Kidney epithelial cell (primary cell): ENCODE data around the gene DST. TPM values are rescaled to one million over a fixed set of nuclear protein-coding genes. Genes with fewer than 3 reads are reported as not detected.

Experiments used
- DNase-seq: peaks from one replicate; pipeline ENCODE4 v3.0.0-alpha.2; 2010; ENCODE audit warnings: low read depth
- H3K27me3 ChIP-seq: 2 replicates; pipeline ENCODE4 v1.6.0; 2011; ENCODE audit warnings: low read length; ENCODE audit not compliant: control insufficient read depth, insufficient read depth
- H3K36me3 ChIP-seq: 2 replicates; pipeline ENCODE4 v1.5.1; 2011; ENCODE audit warnings: low read length; ENCODE audit not compliant: control insufficient read depth, insufficient read depth
- H3K4me3 ChIP-seq: 2 replicates; pipeline ENCODE4 v1.5.1; 2011; ENCODE audit warnings: low read depth, mild to moderate bottlenecking, control low read depth, low read length
- CTCF ChIP-seq: IDR thresholded peaks from 2 replicates; pipeline ENCODE4 v1.5.1; 2011; ENCODE audit warnings: mild to moderate bottlenecking, moderate library complexity, low read length, control low read depth, inconsistent platforms; ENCODE audit not compliant: insufficient read depth, poor library complexity, severe bottlenecking
- total RNA-seq: library from RNA; depleted of rRNA; stranded (reverse); fragments of >200 nt; gene quantifications from 2 replicates; pipeline ENCODE4 v1.2.3, GENCODE V29; 2015

DST gene
- total RNA-seq, 1 donor from 2014 or later, result 91.3 TPM

GRCh38 chr6:56684342-56685101, 41.8 kb upstream of the DST start:
- H3K27me3 ChIP-seq, result no peaks in the 10 kb centered on the region
- no peaks in the 10 kb centered on the region for H3K36me3 ChIP-seq
- TF ChIP-seq CTCF, result no peak
- H3K4me3 ChIP-seq, result no peak overlapping the region
- DNase-seq, result no peak

GRCh38 chr6:56683882-56684281, 41.2 kb upstream of the DST start:
- no peaks in the 10 kb centered on the region for H3K36me3 ChIP-seq
- DNase-seq, result peak; percentile 76
- no peak for TF ChIP-seq CTCF
- H3K4me3 ChIP-seq, result no peak overlapping the region
- no peaks in the 10 kb centered on the region for H3K27me3 ChIP-seq

- H3K36me3 ChIP-seq, result no peaks in the 10 kb centered on the region
Measured at GRCh38 chr6:56682635-56683034, 39.9 kb upstream of the DST start.

GRCh38 chr6:56677559-56677958, 34.9 kb upstream of the DST start:
- no peak for TF ChIP-seq CTCF
- no peaks in the 10 kb centered on the region for H3K36me3 ChIP-seq
- no peak for DNase-seq
- no peak overlapping the region for H3K4me3 ChIP-seq
- no peaks in the 10 kb centered on the region for H3K27me3 ChIP-seq

More at GRCh38 chr6:56682635-56683034, 39.9 kb upstream of the DST start:
- H3K4me3 ChIP-seq, result no peak overlapping the region
- no peak for TF ChIP-seq CTCF
- no peak for DNase-seq
- H3K27me3 ChIP-seq, result no peaks in the 10 kb centered on the region

- no peak for DNase-seq
- Histone ChIP-seq H3K36me3 (no peaks in the 10 kb centered on the region), H3K4me3 (no peak overlapping the region), H3K27me3 (no peaks in the 10 kb centered on the region)
- TF ChIP-seq CTCF, result no peak
Measured at GRCh38 chr6:56671651-56672461, 29.2 kb upstream of the DST start.

GRCh38 chr6:56671160-56671559, 28.5 kb upstream of the DST start:
- no peak for TF ChIP-seq CTCF
- DNase-seq, result no peak
- Histone ChIP-seq H3K4me3 (no peak overlapping the region), H3K36me3 (no peaks in the 10 kb centered on the region), H3K27me3 (no peaks in the 10 kb centered on the region)
